H1 (cell line): ENCODE measurements around the gene PEX5L. TPM values are rescaled to one million over a fixed set of nuclear protein-coding genes. Genes with fewer than 3 reads are reported as not detected.

Experiments
- CTCF ChIA-PET: fragments of 300-600 bp; sonication (Branson Sonifier 250); formaldehyde crosslinking; loops from one replicate; lab custom pipeline; 2021; ENCODE audit not compliant: partially characterized antibody; lab: Charles Lee
- POLR2A ChIA-PET: fragments of 300-600 bp; sonication (Branson Sonifier 250); formaldehyde crosslinking; loops from one replicate; lab custom pipeline; 2021; ENCODE audit warnings: inconsistent platforms; ENCODE audit not compliant: partially characterized antibody; lab: Charles Lee
- DNase-seq, 2 experiments: peaks; one replicate each; pipeline versions ENCODE4 v3.0.0 to v3.0.0-alpha.2; 2010 to 2022; ENCODE audit warnings: low spot score in 2 of 2, low read depth in 1 of 2, mixed read lengths in 1 of 2
- FAIRE-seq: peaks from 2 replicates; lab custom pipeline; 2011; peaks lifted over from hg19 to GRCh38; lab: Jason Lieb, UNC
- H2AFZ ChIP-seq: 2 replicates; pipeline ENCODE4 v1.8.1; 2012; ENCODE audit warnings: low read length, inconsistent platforms
- H2AK5ac ChIP-seq: 2 replicates; pipeline ENCODE4 v1.6.1; 2013; ENCODE audit warnings: low read depth, low read length
- H2BK120ac ChIP-seq: replicated peaks from 2 replicates; pipeline ENCODE3; 2013; ENCODE audit warnings: low read depth, low read length, inconsistent platforms
- H2BK12ac ChIP-seq: 2 replicates; pipeline ENCODE4 v1.6.1; 2013; ENCODE audit warnings: low read depth, low read length
- H2BK15ac ChIP-seq: 2 replicates; pipeline ENCODE4 v1.6.1; 2013; ENCODE audit warnings: low read length
- H2BK20ac ChIP-seq: 2 replicates; pipeline ENCODE4 v1.6.1; 2013; ENCODE audit warnings: low read length
- H2BK5ac ChIP-seq: 2 replicates; pipeline ENCODE4 v1.6.1; 2013; ENCODE audit warnings: low read depth, low read length
- H3K14ac ChIP-seq: 2 replicates; pipeline ENCODE4 v1.6.1; 2013; ENCODE audit warnings: inconsistent platforms; ENCODE audit not compliant: insufficient read length
- H3K18ac ChIP-seq: 2 replicates; pipeline ENCODE4 v1.6.1; 2013; ENCODE audit warnings: low read length; ENCODE audit errors: extremely low read depth
- H3K23ac ChIP-seq: 2 replicates; pipeline ENCODE4 v1.6.1; 2013; ENCODE audit warnings: inconsistent platforms; ENCODE audit not compliant: insufficient read length
- H3K23me2 ChIP-seq: 2 replicates; pipeline ENCODE4 v1.6.1; 2013; ENCODE audit warnings: low read depth, low read length
- H3K27ac ChIP-seq: 2 replicates; pipeline ENCODE4 v1.6.1; 2011; ENCODE audit warnings: low read depth, low read length, inconsistent platforms
- H3K27me3 ChIP-seq, 4 experiments: replicated peaks in 1 of 4; 1 replicate in 1 of 4; 2 replicates in 3 of 4; pipeline versions ENCODE4 v1.6.1 to v1.8.1; 2011 to 2013; ENCODE audit warnings: low read length in 3 of 4, mild to moderate bottlenecking in 3 of 4, inconsistent platforms in 2 of 4, mixed read lengths in 2 of 4, moderate library complexity in 1 of 4; ENCODE audit not compliant: control insufficient read depth in 3 of 4, insufficient read depth in 3 of 4; ENCODE audit errors: extremely low read depth in 1 of 4
- H3K36me3 ChIP-seq, 4 experiments: 2 replicates each; pipeline versions ENCODE4 v1.6.1 to v1.8.1; 2011 to 2013; ENCODE audit warnings: mild to moderate bottlenecking in 4 of 4, low read length in 3 of 4, moderate library complexity in 2 of 4, control low read depth in 1 of 4, inconsistent platforms in 1 of 4; ENCODE audit not compliant: insufficient read depth in 4 of 4, control insufficient read depth in 2 of 4
- H3K4ac ChIP-seq: replicated peaks from 2 replicates; pipeline ENCODE3; 2013; ENCODE audit warnings: low read length, low read depth, mixed read lengths, inconsistent platforms; ENCODE audit not compliant: insufficient read length
- H3K4me1 ChIP-seq, 4 experiments: replicated peaks in 1 of 4; 1 replicate in 1 of 4; 2 replicates in 3 of 4; pipeline versions ENCODE4 v1.6.1 to v1.8.1; 2011 to 2013; ENCODE audit warnings: low read length in 3 of 4, inconsistent platforms in 2 of 4, mixed read lengths in 1 of 4; ENCODE audit not compliant: insufficient read depth in 4 of 4, control insufficient read depth in 3 of 4
- H3K4me2 ChIP-seq, 2 experiments: 2 replicates each; pipeline versions ENCODE4 v1.6.1 to v1.8.1; 2011 to 2013; ENCODE audit warnings: low read depth in 2 of 2, low read length in 2 of 2, control low read depth in 1 of 2, inconsistent platforms in 1 of 2, mild to moderate bottlenecking in 1 of 2; ENCODE audit not compliant: insufficient read depth in 1 of 2
- H3K4me3 ChIP-seq, 4 experiments: fragments of 200-600, 300-600 bp in 1 of 4; sonication (generic), shearing (Covaris generic), sonication (Bioruptor Twin) in 1 of 4; 2 replicates each; pipeline versions ENCODE4 v1.5.1 to v1.8.1; 2011 to 2016; ENCODE audit warnings: low read length in 4 of 4, low read depth in 3 of 4, control low read depth in 2 of 4, inconsistent platforms in 2 of 4, mild to moderate bottlenecking in 2 of 4, mixed read lengths in 1 of 4, moderate library complexity in 1 of 4; ENCODE audit not compliant: insufficient read depth in 2 of 4; ENCODE audit errors: extremely low read depth in 1 of 4
- H3K56ac ChIP-seq: replicated peaks from 2 replicates; pipeline ENCODE3; 2013; ENCODE audit warnings: low read depth, mild to moderate bottlenecking, mixed read lengths, low read length, inconsistent platforms; ENCODE audit not compliant: insufficient read length
- H3K79me1 ChIP-seq: 2 replicates; pipeline ENCODE4 v1.6.1; 2013; ENCODE audit warnings: low read depth, low read length, control low read depth
- H3K79me2 ChIP-seq, 2 experiments: 2 replicates each; pipeline versions ENCODE4 v1.6.1 to v1.8.1; 2012 to 2013; ENCODE audit warnings: low read length in 2 of 2, mild to moderate bottlenecking in 2 of 2, inconsistent platforms in 1 of 2; ENCODE audit not compliant: insufficient read depth in 2 of 2, control insufficient read depth in 1 of 2
- H3K9ac ChIP-seq, 4 experiments: replicated peaks in 1 of 4; 1 replicate in 1 of 4; 2 replicates in 3 of 4; pipeline versions ENCODE4 v1.6.1 to v1.8.1; 2011 to 2013; ENCODE audit warnings: low read depth in 3 of 4, low read length in 3 of 4, control low read depth in 2 of 4, mild to moderate bottlenecking in 2 of 4, moderate library complexity in 2 of 4, inconsistent platforms in 1 of 4; ENCODE audit errors: extremely low read depth in 1 of 4
- H3K9me3 ChIP-seq, 2 experiments: 2 replicates each; pipeline versions ENCODE4 v1.6.1 to v1.8.1; 2012 to 2013; ENCODE audit warnings: mild to moderate bottlenecking in 2 of 2, moderate library complexity in 2 of 2, control low read depth in 1 of 2, inconsistent platforms in 1 of 2, low read depth in 1 of 2, low read length in 1 of 2, mixed read lengths in 1 of 2; ENCODE audit not compliant: insufficient read depth in 2 of 2
- H4K20me1 ChIP-seq, 2 experiments: replicated peaks in 1 of 2; 2 replicates each; pipeline versions ENCODE3 to v1.8.1; 2011 to 2013; ENCODE audit warnings: inconsistent platforms in 2 of 2, low read length in 2 of 2, mild to moderate bottlenecking in 1 of 2; ENCODE audit not compliant: insufficient read depth in 2 of 2, control insufficient read depth in 1 of 2
- H4K5ac ChIP-seq: 2 replicates; pipeline ENCODE4 v1.6.1; 2013; ENCODE audit warnings: low read length, low read depth, mixed read lengths, inconsistent platforms; ENCODE audit not compliant: insufficient read length
- H4K8ac ChIP-seq: 2 replicates; pipeline ENCODE4 v1.8.0; 2013; ENCODE audit warnings: mild to moderate bottlenecking, moderate library complexity, low read length, inconsistent platforms; ENCODE audit not compliant: insufficient read depth; ENCODE audit errors: extremely low read depth
- H4K91ac ChIP-seq: replicated peaks from 2 replicates; pipeline ENCODE3; 2013; ENCODE audit warnings: low read length, mixed read lengths, inconsistent platforms; ENCODE audit not compliant: insufficient read length
- CBX8 ChIP-seq: fragments of 300-800, 300-1000 bp; sonication (generic); IDR thresholded peaks from 2 replicates; pipeline ENCODE4 v1.7.1; 2016; ENCODE audit warnings: low read depth, low read length, borderline replicate concordance
- WGBS, 2 experiments: shearing (Covaris generic) in 1 of 2; methylation state at CpG; one replicate each; pipeline versions ENCODE4 v1.1.6 to v1.1.7; 2013 to 2015; ENCODE audit warnings: low lambda C conversion rate in 2 of 2, mixed read lengths in 2 of 2, inconsistent platforms in 1 of 2, low coverage in 1 of 2, missing lambda C conversion rate in 1 of 2; ENCODE audit not compliant: insufficient replicate concordance in 2 of 2, insufficient coverage in 1 of 2, insufficient read length in 1 of 2; ENCODE audit errors: extremely low coverage in 1 of 2, missing lambda C conversion rate in 1 of 2; 5-methylcytosine and 5-hydroxymethylcytosine counted together
- polyA plus RNA-seq, 7 experiments: library from polyadenylated mRNA; depleted of rRNA in 3 of 7; stranded (reverse) in 5 of 7; unstranded in 2 of 7; fragments of >200 nt in 5 of 7; fragments of 200-250 nt in 2 of 7; gene quantifications; 1 replicate in 5 of 7; 2 replicates in 1 of 7; 4 replicates in 1 of 7; pipeline versions ENCODE4 v1.2.1 to v1.2.3, GENCODE V29; 2011 to 2013; ENCODE audit warnings: missing spikeins in 2 of 7, mixed read lengths in 2 of 7
- total RNA-seq: library from RNA; stranded (reverse); fragmentation: NEBNext Ultra II Directional; extraction: Animal tissue kit (Norgen Biotek cat#: 25700); gene quantifications from 2 replicates; pipeline ENCODE4 v1.2.1, GENCODE V29; 2021

PEX5L gene
- total and polyA plus RNA-seq, 2 of the 8 experiments (the other 6 are each of a cell fraction or from before 2014, with no cell fraction given), result 0.80 to 4.2 TPM

DNA sequence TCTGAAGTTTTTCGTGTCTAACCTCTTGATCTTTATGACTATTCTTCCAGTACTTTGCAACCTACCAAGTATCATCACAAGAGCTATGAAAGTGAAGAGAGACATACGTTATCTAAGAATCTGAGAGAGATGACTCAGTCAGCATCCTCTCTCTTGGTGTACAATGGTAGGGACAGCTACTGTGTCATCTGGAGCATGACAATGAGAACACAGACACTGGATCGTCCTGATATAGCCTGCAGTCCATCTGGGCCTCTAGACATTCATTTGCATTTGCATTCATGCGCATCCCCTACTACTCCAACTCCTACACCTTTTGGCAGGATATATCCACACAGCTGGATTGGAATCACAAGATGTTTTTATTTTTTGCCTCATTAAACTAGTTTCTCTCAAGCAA is 115.2 kb downstream of the PEX5L start:
- WGBS, 2 experiments, result 75% methylated on average over 4 of the region's 4 CpGs; no CpG with 5 or more reads in 1 of the 2 experiments
- H4K20me1 ChIP-seq, result no peaks in the 10 kb centered on the region
- no peak overlapping the region for H2AFZ ChIP-seq
- CTCF ChIA-PET, result interaction anchor here (0.6 to 1.6 kb wide), 4 partner anchors 8 to 171 kb away, joined by 3 to 6 read pairs (median 3); no protein-coding TSS in a partner anchor
- no peak overlapping the region for H3K14ac ChIP-seq
- H3K36me3 ChIP-seq, result no peaks in the 10 kb centered on the region
- no peaks in the 10 kb centered on the region for H3K79me2 ChIP-seq
- no peak overlapping the region for H4K91ac ChIP-seq
- H3K9ac ChIP-seq, result no peak overlapping the region
- no peak overlapping the region for H3K4ac ChIP-seq
- H2BK15ac ChIP-seq, result no peak overlapping the region
- H2AK5ac ChIP-seq, result no peak overlapping the region
- TF ChIP-seq CBX8, result no peak
- no peaks in the 10 kb centered on the region for H3K9me3 ChIP-seq
- H2BK5ac ChIP-seq, result no peak overlapping the region
- H2BK120ac ChIP-seq, result no peak overlapping the region
- H3K4me3 ChIP-seq, result no peak overlapping the region
- no peak overlapping the region for H3K27ac ChIP-seq
- no peaks in the 10 kb centered on the region for H3K23me2 ChIP-seq
- no peak overlapping the region for H3K18ac ChIP-seq
- no peak overlapping the region for H3K4me2 ChIP-seq
- no peak overlapping the region for H4K8ac ChIP-seq
- POLR2A ChIA-PET, result interaction anchor here (1.4 kb wide), 1 partner anchor 16 kb away, joined by 3 read pairs; no protein-coding TSS in a partner anchor
- no peak for DNase-seq
- no peak for FAIRE-seq
- H4K5ac ChIP-seq, result no peak overlapping the region
- no peaks in the 10 kb centered on the region for H3K27me3 ChIP-seq
- H3K79me1 ChIP-seq, result no peaks in the 10 kb centered on the region
- no peak overlapping the region for H3K56ac ChIP-seq
- H2BK20ac ChIP-seq, result no peak overlapping the region
- peaks cover 0 to 5% (median 2%) of the 10 kb centered on the region in 4 experiments; a peak in 2 of 7 replicates for H3K4me1 ChIP-seq
- no peak overlapping the region for H2BK12ac ChIP-seq
- no peak overlapping the region for H3K23ac ChIP-seq
